GM23338 (cell line): ENCODE measurements around the gene NAT8L. TPM values are rescaled to one million over a fixed set of nuclear protein-coding genes. Genes with fewer than 3 reads are reported as not detected.

ENCODE experiments used
- ATAC-seq: fragments of 200-7000 bp; cut with Tn5 transposase; 3 replicates; pipeline ENCODE4 v1.9.1; 2020
- DNase-seq: peaks from one replicate; pipeline ENCODE4 v3.0.0-alpha.2; 2015; ENCODE audit warnings: low spot score
- H2AFZ ChIP-seq: fragments of 200-600 bp; sonication (generic); 2 replicates; pipeline ENCODE4 v1.8.0; 2016; ENCODE audit warnings: antibody characterized with exemption, mild to moderate bottlenecking, moderate library complexity
- H3F3A ChIP-seq: fragments of 200-600 bp; sonication (generic); replicated peaks from 2 replicates; pipeline ENCODE4 v1.8.0; 2017; ENCODE audit warnings: antibody characterized with exemption, mixed run types, low read depth
- H3K27ac ChIP-seq: fragments of 200-600 bp; sonication (generic); 2 replicates; pipeline ENCODE4 v1.6.1; 2016; ENCODE audit warnings: low read depth
- H3K27me3 ChIP-seq: fragments of 200-600 bp; sonication (generic); 2 replicates; pipeline ENCODE4 v1.8.0; 2016; ENCODE audit warnings: mild to moderate bottlenecking, mixed run types, moderate library complexity; ENCODE audit not compliant: insufficient read depth
- H3K36me3 ChIP-seq: fragments of 200-600 bp; sonication (generic); 2 replicates; pipeline ENCODE4 v1.8.0; 2016; ENCODE audit warnings: mild to moderate bottlenecking; ENCODE audit not compliant: insufficient read depth
- H3K4me1 ChIP-seq: fragments of 200-600 bp; sonication (generic); 2 replicates; pipeline ENCODE4 v1.8.0; 2016; ENCODE audit warnings: mild to moderate bottlenecking, moderate library complexity; ENCODE audit not compliant: insufficient read depth
- H3K4me2 ChIP-seq: fragments of 200-600 bp; sonication (generic); 2 replicates; pipeline ENCODE4 v1.7.1; 2017; ENCODE audit warnings: mixed run types
- H3K4me3 ChIP-seq: fragments of 200-600 bp; sonication (generic); 2 replicates; pipeline ENCODE4 v1.6.1; 2016; ENCODE audit warnings: mixed run types
- H3K79me2 ChIP-seq: fragments of 200-600 bp; sonication (generic); replicated peaks from 2 replicates; pipeline ENCODE4 v1.8.0; 2017; ENCODE audit warnings: mild to moderate bottlenecking; ENCODE audit not compliant: insufficient read depth
- H3K9me2 ChIP-seq: fragments of 200-600 bp; sonication (generic); 2 replicates; pipeline ENCODE4 v1.8.0; 2017; ENCODE audit not compliant: insufficient read depth
- H4K20me1 ChIP-seq: fragments of 200-600 bp; sonication (generic); replicated peaks from 2 replicates; pipeline ENCODE4 v1.8.0; 2017; ENCODE audit warnings: mild to moderate bottlenecking; ENCODE audit not compliant: insufficient read depth
- H3K27ac Mint-ChIP-seq: 2 replicates; pipeline ENCODE4 v1.8.0; 2020; ENCODE audit warnings: inconsistent platforms, mild to moderate bottlenecking, moderate library complexity, mixed read lengths
- H3K27me3 Mint-ChIP-seq: 3 replicates; pipeline ENCODE4 v1.8.0; 2022; ENCODE audit warnings: low read depth, mild to moderate bottlenecking, moderate library complexity, mixed read lengths, inconsistent platforms; ENCODE audit not compliant: insufficient read depth, poor library complexity
- H3K36me3 Mint-ChIP-seq: 3 replicates; pipeline ENCODE4 v1.8.0; 2021; ENCODE audit warnings: low read depth, mild to moderate bottlenecking, inconsistent platforms, moderate library complexity, mixed read lengths
- H3K4me1 Mint-ChIP-seq: 3 replicates; pipeline ENCODE4 v1.8.0; 2020; ENCODE audit warnings: mild to moderate bottlenecking, inconsistent platforms, mixed read lengths
- H3K4me3 Mint-ChIP-seq: 3 replicates; pipeline ENCODE4 v1.8.0; 2021; ENCODE audit warnings: moderate library complexity, mild to moderate bottlenecking, inconsistent platforms, mixed read lengths
- H3K9me3 Mint-ChIP-seq: 3 replicates; pipeline ENCODE4 v1.8.0; 2020; ENCODE audit warnings: moderate library complexity, mild to moderate bottlenecking, inconsistent platforms, mixed read lengths
- CREB1 ChIP-seq: fragments of 250-450 bp; sonication (Bioruptor Pico); IDR thresholded peaks from 2 replicates; pipeline ENCODE4 v1.5.0; 2020; ENCODE audit warnings: low read depth, mild to moderate bottlenecking, moderate library complexity
- CTCF ChIP-seq, 2 experiments: fragments of 200-600 bp in 1 of 2; sonication (generic) in 1 of 2; conservative IDR thresholded peaks; 2 replicates each; pipeline versions ENCODE4 v1.5.1 to v1.6.1; 2016 to 2017; ENCODE audit warnings: antibody characterized with exemption in 2 of 2, low read depth in 2 of 2, mild to moderate bottlenecking in 2 of 2, moderate library complexity in 1 of 2
- ETS1 ChIP-seq: IDR thresholded peaks from 2 replicates; pipeline ENCODE4 v1.6.1; 2016; ENCODE audit warnings: antibody characterized with exemption
- EZH2 ChIP-seq: fragments of 200-600 bp; sonication (generic); IDR thresholded peaks from one replicate; pipeline ENCODE4 v1.8.0; 2017; ENCODE audit warnings: antibody characterized with exemption, mild to moderate bottlenecking, low read depth; ENCODE audit not compliant: unreplicated experiment
- EZH2phosphoT487 ChIP-seq: fragments of 200-600 bp; sonication (generic); IDR thresholded peaks from one replicate; pipeline ENCODE4 v1.8.1; 2018; ENCODE audit warnings: antibody characterized with exemption; ENCODE audit not compliant: unreplicated experiment
- JUNB ChIP-seq: IDR thresholded peaks from one replicate; pipeline ENCODE4 v1.6.1; 2016; ENCODE audit warnings: antibody characterized with exemption; ENCODE audit not compliant: unreplicated experiment
- NANOG ChIP-seq: IDR thresholded peaks from 2 replicates; pipeline ENCODE4 v1.6.1; 2016; ENCODE audit warnings: antibody characterized with exemption, borderline replicate concordance
- POLR2AphosphoS5 ChIP-seq: IDR thresholded peaks from 2 replicates; pipeline ENCODE4 v1.6.1; 2016; ENCODE audit warnings: antibody characterized with exemption, low read depth
- REST ChIP-seq: IDR thresholded peaks from one replicate; pipeline ENCODE4 v1.6.1; 2018; ENCODE audit warnings: antibody characterized with exemption; ENCODE audit not compliant: unreplicated experiment
- STAT1 ChIP-seq: IDR thresholded peaks from one replicate; pipeline ENCODE4 v1.6.1; 2016; ENCODE audit warnings: antibody characterized with exemption; ENCODE audit not compliant: unreplicated experiment
- ZNF114 ChIP-seq: fragments of 250-450 bp; sonication (Bioruptor Pico); IDR thresholded peaks from 2 replicates; pipeline ENCODE4 v1.5.0; 2020; ENCODE audit warnings: mild to moderate bottlenecking, moderate library complexity
- ZNF331 ChIP-seq: fragments of 250-450 bp; sonication (Bioruptor Pico); IDR thresholded peaks from 2 replicates; pipeline ENCODE4 v1.5.0; 2020; ENCODE audit warnings: low read depth, mild to moderate bottlenecking, moderate library complexity
- ZNF462 ChIP-seq: fragments of 250-450 bp; sonication (Bioruptor Pico); IDR thresholded peaks from 2 replicates; pipeline ENCODE4 v1.5.0; 2020; ENCODE audit warnings: mild to moderate bottlenecking, moderate library complexity
- polyA plus RNA-seq: library from polyadenylated mRNA; unstranded; fragments of >200 nt; fragmentation: Nextera tagmentation; extraction: Ambion mirVana; gene quantifications from 2 replicates; pipeline ENCODE4 v1.2.1, GENCODE V29; 2016
- total RNA-seq: library from RNA; depleted of rRNA; stranded (reverse); fragments of >200 nt; shearing (Covaris generic); gene quantifications from 2 replicates; pipeline ENCODE4 v1.2.3, GENCODE V29; 2014

NAT8L gene
- total and polyA plus RNA-seq, 2 experiments from 2014 or later = 1.6 to 9.7 TPM

- no peak overlapping the region for H3K27ac Mint-ChIP-seq
Measured at GRCh38 chr4:2068198-2068470, 9.0 kb downstream of the NAT8L start.

More at GRCh38 chr4:2068198-2068470, 9.0 kb downstream of the NAT8L start:
- no peaks in the 10 kb centered on the region for H4K20me1 ChIP-seq
- DNase-seq = no peak
- Mint-ChIP-seq H3K4me1 (peaks cover 18% of the 10 kb centered on the region), H3K36me3 (peaks cover 3% of the 10 kb centered on the region; the same call in 1 of the 3 replicates), H3K4me3 (no peak overlapping the region), H3K9me3 (no peaks in the 10 kb centered on the region), H3K27me3 (peaks cover 13% of the 10 kb centered on the region)
- H3K4me2 ChIP-seq = no peak overlapping the region
- no peaks in the 10 kb centered on the region for H3K79me2 ChIP-seq
- no peak for ATAC-seq
- H2AFZ ChIP-seq = no peak overlapping the region
- no peak overlapping the region for H3K4me3 ChIP-seq
- TF ChIP-seq ZNF114 (no peak), NANOG (no peak), POLR2AphosphoS5 (no peak), CREB1 (CRISPR knock-in tag) (no peak), CTCF (conservative IDR thresholded peaks at IDR 0.05; ENCODE audit: low read depth in 2 of 2) (no peak), ZNF331 (CRISPR knock-in tag) (no peak), ZNF462 (CRISPR knock-in tag) (no peak), ETS1 (no peak), JUNB (no peak), EZH2 (no peak), REST (no peak), STAT1 (no peak), EZH2phosphoT487 (no peak)
- H3K36me3 ChIP-seq = no peaks in the 10 kb centered on the region
- peaks cover 6% of the 10 kb centered on the region; the same call in 1 of the 2 replicates for H3F3A ChIP-seq
- H3K27me3 ChIP-seq = no peaks in the 10 kb centered on the region
- H3K27ac ChIP-seq = no peak overlapping the region
- H3K4me1 ChIP-seq = no peaks in the 10 kb centered on the region
- no peaks in the 10 kb centered on the region for H3K9me2 ChIP-seq
